Testis (tissue), 2 donors: ENCODE results near the gene TRPM2.

Experiments
- CTCF ChIP-seq, 3 experiments: fragments of 450-650 bp in 2 of 3; fragments of 200-600 bp in 1 of 3; sonication (generic) in 1 of 3; IDR thresholded peaks; one replicate each; pipeline ENCODE4 v1.5.1; 2016 to 2019; ENCODE audit warnings: antibody characterized with exemption in 3 of 3, mild to moderate bottlenecking in 2 of 3, moderate library complexity in 1 of 3
- POLR2A ChIP-seq: fragments of 450-650 bp; IDR thresholded peaks from one replicate; pipeline ENCODE4 v1.6.1; 2017; ENCODE audit warnings: antibody characterized with exemption, mild to moderate bottlenecking, moderate library complexity

DNA sequence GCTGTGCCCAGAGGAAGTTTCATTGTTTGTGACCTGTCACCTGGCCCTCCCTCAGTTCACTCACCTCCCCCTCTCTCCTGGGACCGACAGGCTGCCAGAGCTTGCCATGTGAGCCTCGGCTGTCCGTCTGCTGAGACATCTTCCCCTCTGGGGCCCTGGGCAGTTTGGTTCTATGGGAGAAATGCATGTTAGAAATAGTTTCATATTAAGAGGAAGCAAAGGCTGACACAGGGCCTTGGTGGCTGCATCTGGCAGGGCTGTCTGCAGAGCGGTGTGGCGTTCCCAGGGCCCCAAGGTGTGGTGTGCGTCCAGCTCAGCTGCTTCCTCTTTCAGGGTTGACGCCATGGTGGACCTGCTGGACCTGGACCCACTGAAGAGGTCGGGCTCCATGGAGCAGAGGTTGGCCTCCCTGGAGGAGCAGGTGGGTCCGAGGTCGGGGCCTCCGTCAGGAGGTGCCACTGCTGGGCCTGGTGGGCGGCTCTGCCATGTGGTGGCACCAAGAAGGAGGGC, 69.9 kb downstream of the TRPM2 start:
- TF ChIP-seq POLR2A (no peak), CTCF (IDR thresholded peaks at IDR 0.05) (no peak)
